CD14-positive monocyte (primary cell): ENCODE measurements around the gene MT1E. TPM values are rescaled to one million over a fixed set of nuclear protein-coding genes. Genes with fewer than 3 reads are reported as not detected.
"Not testable (repeated sequence)": the region's sequence is repeated elsewhere in the genome, so short reads cannot be mapped to it uniquely, and the experiment has no call there.

Experiments used
- DNase-seq, 3 donors: peaks; one replicate each; pipeline ENCODE4 v3.0.0-alpha.2; 2011 to 2022
- H2AFZ ChIP-seq: 2 replicates; pipeline ENCODE4 v1.6.0; 2012; ENCODE audit warnings: mild to moderate bottlenecking, low read depth, low read length, inconsistent platforms; ENCODE audit not compliant: insufficient read depth, poor library complexity, severe bottlenecking
- H3K27ac ChIP-seq, 2 donors: 1 replicate in 1 of 2; 2 replicates in 1 of 2; pipeline ENCODE4 v1.5.1; 2012 to 2013; ENCODE audit warnings: low read length in 2 of 2, control low read depth in 1 of 2, inconsistent platforms in 1 of 2, low read depth in 1 of 2, mild to moderate bottlenecking in 1 of 2
- H3K27me3 ChIP-seq, 2 donors: one replicate each; pipeline versions ENCODE4 v1.6.0 to v1.6.1; 2011 to 2013; ENCODE audit warnings: low read length in 2 of 2; ENCODE audit not compliant: control insufficient read depth in 2 of 2, insufficient read depth in 2 of 2
- H3K36me3 ChIP-seq, 2 donors: replicated peaks in 1 of 2; 1 replicate in 1 of 2; 2 replicates in 1 of 2; pipeline versions ENCODE4 v1.5.1 to v1.6.1; 2012 to 2013; ENCODE audit warnings: low read length in 2 of 2, control low read depth in 1 of 2, inconsistent platforms in 1 of 2, mild to moderate bottlenecking in 1 of 2; ENCODE audit not compliant: insufficient read depth in 2 of 2, control insufficient read depth in 1 of 2
- H3K4me1 ChIP-seq, 2 donors: 1 replicate in 1 of 2; 2 replicates in 1 of 2; pipeline versions ENCODE4 v1.5.1 to v1.6.1; 2012 to 2013; ENCODE audit warnings: low read length in 2 of 2, control low read depth in 1 of 2, inconsistent platforms in 1 of 2, mild to moderate bottlenecking in 1 of 2, moderate library complexity in 1 of 2; ENCODE audit not compliant: insufficient read depth in 2 of 2, control insufficient read depth in 1 of 2
- H3K4me2 ChIP-seq: replicated peaks from 2 replicates; pipeline ENCODE3; 2012; ENCODE audit warnings: low read length, moderate library complexity, mild to moderate bottlenecking; ENCODE audit not compliant: poor library complexity, severe bottlenecking; ENCODE audit errors: extremely low read depth
- H3K4me3 ChIP-seq, 3 experiments: fragments of 200-600 bp in 1 of 3; sonication (generic) in 1 of 3; replicated peaks in 1 of 3; 1 replicate in 2 of 3; 2 replicates in 1 of 3; pipeline ENCODE4 v1.5.1; 2011 to 2013; ENCODE audit warnings: low read length in 3 of 3, mild to moderate bottlenecking in 3 of 3, control low read depth in 2 of 3, low read depth in 2 of 3, inconsistent platforms in 1 of 3, moderate library complexity in 1 of 3
- H3K79me2 ChIP-seq: 2 replicates; pipeline ENCODE4 v1.6.0; 2012; ENCODE audit warnings: mild to moderate bottlenecking, control low read depth, inconsistent platforms, low read length, moderate library complexity; ENCODE audit not compliant: insufficient read depth
- H3K9ac ChIP-seq: 2 replicates; pipeline ENCODE4 v1.6.0; 2017; ENCODE audit warnings: low read length, mild to moderate bottlenecking; ENCODE audit not compliant: insufficient read depth, poor library complexity, severe bottlenecking
- H3K9me3 ChIP-seq, 2 donors: replicated peaks in 1 of 2; 1 replicate in 1 of 2; 2 replicates in 1 of 2; pipeline versions ENCODE4 v1.5.1 to v1.6.1; 2012 to 2013; ENCODE audit warnings: low read length in 2 of 2, control low read depth in 1 of 2; ENCODE audit not compliant: control insufficient read depth in 1 of 2, insufficient read depth in 1 of 2
- H4K20me1 ChIP-seq: 2 replicates; pipeline ENCODE4 v1.6.0; 2012; ENCODE audit warnings: mild to moderate bottlenecking, low read length, control low read depth, moderate library complexity; ENCODE audit not compliant: insufficient read depth
- H3K27ac Mint-ChIP-seq, 7 donors: one replicate each; pipeline ENCODE4 v1.8.0; 2020; ENCODE audit warnings: mild to moderate bottlenecking in 7 of 7, mixed read lengths in 7 of 7, moderate library complexity in 6 of 7, inconsistent platforms in 2 of 7
- H3K27me3 Mint-ChIP-seq, 3 donors: one replicate each; pipeline ENCODE4 v1.8.0; 2021 to 2022; ENCODE audit warnings: low read depth in 3 of 3, mild to moderate bottlenecking in 3 of 3, mixed read lengths in 3 of 3, moderate library complexity in 3 of 3, inconsistent platforms in 1 of 3
- H3K36me3 Mint-ChIP-seq, 2 donors: one replicate each; pipeline ENCODE4 v1.8.0; 2020; ENCODE audit warnings: mixed read lengths in 2 of 2, inconsistent platforms in 1 of 2, mild to moderate bottlenecking in 1 of 2
- H3K4me1 Mint-ChIP-seq: one replicate; pipeline ENCODE4 v1.8.0; 2020; ENCODE audit warnings: mild to moderate bottlenecking, mixed read lengths
- H3K4me3 Mint-ChIP-seq, 2 donors: one replicate each; pipeline ENCODE4 v1.8.0; 2020; ENCODE audit warnings: mild to moderate bottlenecking in 2 of 2, mixed read lengths in 2 of 2, moderate library complexity in 1 of 2
- H3K9me3 Mint-ChIP-seq, 7 donors: one replicate each; pipeline ENCODE4 v1.8.0; 2020 to 2022; ENCODE audit warnings: mixed read lengths in 7 of 7, mild to moderate bottlenecking in 6 of 7, moderate library complexity in 6 of 7, inconsistent platforms in 2 of 7
- CTCF ChIP-seq: fragments of 200-600 bp; IDR thresholded peaks from one replicate; pipeline ENCODE4 v1.8.0; 2022; ENCODE audit warnings: antibody characterized with exemption, mild to moderate bottlenecking
- WGBS: methylation state at CpG from one replicate; pipeline ENCODE4 v1.1.5; 2013; ENCODE audit warnings: missing lambda C conversion rate; ENCODE audit not compliant: insufficient coverage; 5-methylcytosine and 5-hydroxymethylcytosine counted together
- intact Hi-C, 2 donors: fragments of 100-400 bp; cut with micrococcal nuclease; formaldehyde crosslinking; loops; one replicate each; pipeline versions ENCODE4 v1.15.0 to v1.15.1; 2023
- polyA plus RNA-seq, 3 donors: library from polyadenylated mRNA; depleted of rRNA in 1 of 3; unstranded in 2 of 3; stranded (reverse) in 1 of 3; fragments of 300-500 nt in 2 of 3; fragments of >200 nt in 1 of 3; fragmentation: Illumina TruSeq in 2 of 3; gene quantifications; 1 replicate in 2 of 3; 2 replicates in 1 of 3; pipeline ENCODE4 v1.2.3, GENCODE V29; 2012 to 2021

The MT1E gene
- polyA plus RNA-seq, 3 donors, result 1.3 to 4.3 (median 4.0) TPM

DNA sequence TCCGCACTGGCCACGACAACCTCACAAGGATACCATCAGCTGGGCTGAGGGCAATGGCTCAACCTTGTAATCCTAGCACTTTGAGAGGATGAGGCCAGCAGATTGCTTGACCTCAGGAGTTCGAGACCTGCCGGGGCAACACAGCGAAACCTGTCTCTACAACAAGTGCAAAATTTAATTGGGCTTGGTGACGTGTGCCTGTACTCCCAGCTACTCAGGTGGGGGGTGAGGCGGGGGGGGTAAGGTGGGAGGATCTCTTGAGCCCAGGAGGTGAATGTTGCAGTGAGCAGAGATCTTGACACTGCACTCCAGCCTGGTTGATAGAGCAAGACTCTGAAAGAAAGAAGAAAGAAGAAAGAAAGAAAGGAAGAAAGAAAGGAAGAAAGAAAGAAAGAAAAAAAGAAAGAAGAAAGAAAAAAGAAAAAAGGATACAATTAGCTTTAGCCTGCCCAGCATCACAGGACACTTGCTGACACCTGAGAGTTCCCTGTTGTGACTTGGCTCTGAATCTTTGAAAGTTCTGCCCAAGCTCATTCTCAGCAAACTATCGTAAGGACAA is 5.2 kb upstream of the MT1E start:
- intact Hi-C loops, result no loop called here
- DNase-seq, result no peak
- H3K4me3 Mint-ChIP-seq, result peak overlapping the region in 1 of 2 donors; percentile 49
- peaks cover 0 to 6% of the 10 kb centered on the region in 2 donors for H3K36me3 Mint-ChIP-seq
- H3K4me2 ChIP-seq, result no peak overlapping the region
- TF ChIP-seq CTCF, result no peak
- 100% methylated on average over 2 of the region's 8 CpGs for WGBS
- no peaks in the 10 kb centered on the region for H3K79me2 ChIP-seq
- peaks cover 18 to 22% of the 10 kb centered on the region in 2 donors for H3K4me1 ChIP-seq
- no peak overlapping the region for H3K9ac ChIP-seq
- no peaks in the 10 kb centered on the region for H3K9me3 ChIP-seq
- no peaks in the 10 kb centered on the region for H3K36me3 ChIP-seq
- H3K4me1 Mint-ChIP-seq, result peaks cover 19% of the 10 kb centered on the region
- H3K27me3 ChIP-seq, result peaks cover 18 to 53% of the 10 kb centered on the region in 2 donors
- H3K9me3 Mint-ChIP-seq, result peaks cover 0 to 2% (median 0%) of the 10 kb centered on the region in 7 donors
- no peak overlapping the region for H2AFZ ChIP-seq
- no peak overlapping the region for H3K27ac ChIP-seq
- no peaks in the 10 kb centered on the region for H4K20me1 ChIP-seq
- H3K4me3 ChIP-seq, result no peak overlapping the region
- no peak overlapping the region for H3K27ac Mint-ChIP-seq
- peaks cover 51 to 64% (median 54%) of the 10 kb centered on the region in 3 donors for H3K27me3 Mint-ChIP-seq

GRCh38 chr16:56621665-56622445 is 3.7 kb upstream of the MT1E start:
- H3K4me2 ChIP-seq, H3K9me3 Mint-ChIP-seq, H3K4me3 ChIP-seq, H3K27ac ChIP-seq, H3K9me3 ChIP-seq, intact Hi-C loops, H3K4me3 Mint-ChIP-seq, DNase-seq, H3K79me2 ChIP-seq, H3K36me3 ChIP-seq, H2AFZ ChIP-seq, H4K20me1 ChIP-seq, H3K36me3 Mint-ChIP-seq, H3K9ac ChIP-seq: not testable (repeated sequence)
- H3K27ac Mint-ChIP-seq, result peak overlapping the region in 1 of 7 donors; percentile 1
- peaks cover 56 to 70% (median 58%) of the 10 kb centered on the region in 3 donors for H3K27me3 Mint-ChIP-seq
- Histone ChIP-seq H3K4me1 (peaks cover 26 to 32% of the 10 kb centered on the region in 2 donors), H3K27me3 (peaks cover 18 to 56% of the 10 kb centered on the region in 2 donors)
- WGBS, result 93% methylated on average over 4 of the region's 4 CpGs
- H3K4me1 Mint-ChIP-seq, result peaks cover 29% of the 10 kb centered on the region

GRCh38 chr16:56623184-56623583 is 2.4 kb upstream of the MT1E start:
- H4K20me1 ChIP-seq, H3K27ac ChIP-seq, H3K27ac Mint-ChIP-seq, H3K9me3 Mint-ChIP-seq, H3K36me3 ChIP-seq, intact Hi-C loops, H3K36me3 Mint-ChIP-seq, H2AFZ ChIP-seq, H3K4me2 ChIP-seq, H3K79me2 ChIP-seq, H3K9ac ChIP-seq, H3K9me3 ChIP-seq, H3K4me3 ChIP-seq, DNase-seq: not testable (repeated sequence)
- peak overlapping the region in 1 of 2 donors; percentile 40 for H3K4me3 Mint-ChIP-seq
- Histone ChIP-seq H3K4me1 (peaks cover 16 to 22% of the 10 kb centered on the region in 2 donors), H3K27me3 (peaks cover 10 to 48% of the 10 kb centered on the region in 2 donors)
- WGBS, result 100% methylated on average over 1 of the region's 5 CpGs
- H3K27me3 Mint-ChIP-seq, result peaks cover 50 to 69% (median 59%) of the 10 kb centered on the region in 3 donors
- peaks cover 21% of the 10 kb centered on the region for H3K4me1 Mint-ChIP-seq
